Measurements from ENCODE around the gene MARCO.

The MARCO gene, protein sequence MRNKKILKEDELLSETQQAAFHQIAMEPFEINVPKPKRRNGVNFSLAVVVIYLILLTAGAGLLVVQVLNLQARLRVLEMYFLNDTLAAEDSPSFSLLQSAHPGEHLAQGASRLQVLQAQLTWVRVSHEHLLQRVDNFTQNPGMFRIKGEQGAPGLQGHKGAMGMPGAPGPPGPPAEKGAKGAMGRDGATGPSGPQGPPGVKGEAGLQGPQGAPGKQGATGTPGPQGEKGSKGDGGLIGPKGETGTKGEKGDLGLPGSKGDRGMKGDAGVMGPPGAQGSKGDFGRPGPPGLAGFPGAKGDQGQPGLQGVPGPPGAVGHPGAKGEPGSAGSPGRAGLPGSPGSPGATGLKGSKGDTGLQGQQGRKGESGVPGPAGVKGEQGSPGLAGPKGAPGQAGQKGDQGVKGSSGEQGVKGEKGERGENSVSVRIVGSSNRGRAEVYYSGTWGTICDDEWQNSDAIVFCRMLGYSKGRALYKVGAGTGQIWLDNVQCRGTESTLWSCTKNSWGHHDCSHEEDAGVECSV

GRCh38 chr2:118942031-118942430, at the start of gene MARCO:
MARCO (plus strand) TSS chr2:118942194; CDS start chr2:118942301, 107 bp downstream.
- no peak for FAIRE-seq
- no peak for DNase-seq (ENCODE audit: low spot score)

DNA sequence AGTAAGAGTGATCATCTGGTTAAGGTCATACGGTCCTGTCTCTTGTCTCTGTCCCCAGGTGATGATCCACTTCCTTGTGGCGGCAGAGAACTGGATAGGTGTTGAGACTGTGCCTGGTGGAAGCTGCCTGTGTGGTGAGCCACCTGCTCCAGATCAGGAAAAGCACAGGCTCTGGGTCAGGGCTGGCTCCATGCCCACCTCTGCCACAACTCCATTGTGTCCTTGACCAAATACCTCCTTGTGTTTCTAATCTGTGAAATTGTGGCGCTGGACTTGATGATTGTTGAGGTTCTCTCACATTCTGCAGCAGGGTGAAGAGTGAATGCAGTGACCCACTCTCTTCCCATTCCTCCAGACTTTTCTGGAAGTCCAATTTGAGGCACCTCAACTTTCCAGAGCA, 48.9 kb upstream of the MARCO start:
- DNase-seq (ENCODE audit: low spot score) (no peak), FAIRE-seq (no peak)

DNA sequence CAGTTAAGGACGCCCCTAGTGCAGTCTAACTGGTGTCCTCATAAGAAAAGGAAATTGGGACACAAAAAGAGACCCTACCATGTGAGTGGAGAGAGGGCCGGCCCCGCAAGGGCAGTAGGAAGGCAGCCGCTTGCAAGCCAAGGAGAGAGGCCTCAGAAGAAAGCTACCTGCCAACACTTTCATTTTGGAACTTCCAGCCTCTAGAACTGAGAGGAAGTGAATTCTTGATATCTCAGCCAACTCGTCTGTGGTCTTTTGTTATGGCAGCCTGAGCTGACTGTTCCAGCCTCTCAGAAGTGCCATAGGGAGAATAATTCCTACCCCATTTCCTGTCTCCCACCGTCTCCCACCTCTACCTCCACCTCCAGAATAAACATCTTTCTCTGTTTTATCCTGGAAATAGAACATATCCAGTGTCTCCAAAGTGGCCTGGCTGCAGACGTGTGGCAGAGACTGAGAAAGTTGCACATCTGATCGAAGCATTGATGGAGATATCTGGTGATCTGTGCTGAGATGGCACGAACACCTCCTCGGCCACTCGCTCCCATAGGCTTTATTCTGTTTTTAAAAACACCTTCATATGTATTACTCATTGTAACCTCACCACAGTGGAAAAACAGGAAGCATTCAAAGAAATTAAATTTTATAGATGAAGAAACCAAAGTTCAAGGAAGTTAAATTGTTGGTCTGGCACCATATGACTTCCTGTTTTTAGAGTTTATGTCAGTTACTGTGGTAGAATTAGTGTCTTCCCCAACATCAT, 39.5 kb upstream of the MARCO start:
- FAIRE-seq (no peak), DNase-seq (ENCODE audit: low spot score) (no peak)

- no peak for FAIRE-seq
- no peak for DNase-seq (ENCODE audit: low spot score)
These were observed 39.0 kb upstream of the MARCO start for GRCh38 chr2:118903029-118903351.

- peak; percentile 73 for FAIRE-seq
- no peak for DNase-seq (ENCODE audit: low spot score)
These were observed 38.2 kb upstream of the MARCO start for GRCh38 chr2:118903551-118904479.

DNA sequence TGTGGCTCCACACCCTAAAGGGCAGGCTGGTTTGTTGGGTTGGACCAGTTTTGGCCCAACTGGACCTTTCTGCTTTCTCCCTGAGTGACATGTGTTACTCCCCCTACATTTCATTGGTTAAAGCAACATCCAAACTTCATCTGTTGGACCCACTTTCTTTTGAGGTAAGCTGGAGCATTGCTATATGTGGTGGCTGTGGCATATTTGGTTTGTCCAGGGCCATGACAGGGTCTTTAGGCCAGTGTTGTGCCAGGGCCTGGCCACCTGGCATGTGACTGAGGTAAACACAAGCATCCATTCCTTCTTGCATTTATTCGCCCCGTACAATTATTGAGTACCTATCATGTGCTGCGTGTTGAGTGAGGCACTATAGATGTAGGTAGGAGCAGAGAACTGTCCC, 36.8 kb upstream of the MARCO start:
- peak; percentile 48 for FAIRE-seq

DNA sequence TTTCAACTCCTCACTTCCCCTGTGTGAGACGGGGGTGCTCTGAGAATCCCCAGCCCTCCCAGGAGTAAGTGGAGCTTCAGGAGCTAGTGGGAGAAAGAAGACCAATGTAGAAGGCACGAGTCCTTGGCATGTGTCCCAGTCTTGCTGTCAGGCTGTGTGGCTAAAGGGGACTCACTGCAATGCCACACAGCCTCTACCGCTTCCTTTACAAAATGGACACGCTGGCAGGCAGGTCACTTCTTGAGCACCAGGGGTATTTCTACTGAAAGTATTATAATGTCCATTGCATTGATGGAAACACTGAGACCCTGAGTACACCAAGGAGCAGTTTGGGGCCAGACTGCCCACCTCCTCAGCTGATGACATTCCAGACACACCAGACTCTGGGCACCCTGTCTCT, 35.8 kb upstream of the MARCO start:
- DNase-seq (ENCODE audit: low spot score) = no peak
- peak; percentile 55 for FAIRE-seq

More for the DNA sequence above, 36.8 kb upstream of the MARCO start:
- no peak for DNase-seq (ENCODE audit: low spot score)

GRCh38 chr2:118907759-118908158, 34.2 kb upstream of the MARCO start:
- FAIRE-seq (no peak), DNase-seq (ENCODE audit: low spot score) (no peak)

- no peak for FAIRE-seq
These were observed 32.8 kb upstream of the MARCO start for GRCh38 chr2:118909191-118909590.

DNA sequence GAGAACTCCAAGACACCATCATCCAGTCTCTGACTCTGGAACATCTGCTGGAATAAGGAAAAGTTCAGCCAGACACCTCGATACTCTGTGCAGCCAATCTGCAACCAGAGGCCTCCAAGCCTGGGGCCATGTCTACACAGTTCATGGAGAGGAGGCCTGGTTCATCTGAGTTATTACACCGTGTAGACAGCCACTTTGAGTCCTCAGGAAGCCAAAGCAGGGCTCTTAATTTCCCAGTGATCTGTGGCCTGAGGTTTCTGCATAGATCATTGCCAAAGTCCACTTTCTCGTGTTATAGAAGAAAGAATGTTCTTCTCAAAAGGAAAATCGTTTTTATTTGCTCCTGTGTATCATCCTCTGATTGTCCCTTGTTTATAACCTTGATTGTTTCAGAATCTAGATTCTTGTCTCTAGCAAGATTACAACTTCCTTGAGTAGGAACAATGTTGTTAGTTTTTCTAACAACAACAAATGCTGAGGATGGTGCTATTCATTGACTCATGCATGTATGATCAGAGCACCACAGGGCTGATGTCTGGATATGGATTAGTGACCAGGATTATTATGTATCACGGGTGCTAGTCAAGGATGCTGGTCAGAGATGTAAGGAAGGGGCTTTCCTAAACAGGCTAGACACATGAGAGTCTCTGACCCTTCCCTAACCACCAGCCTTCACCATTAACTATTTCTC, 30.7 kb upstream of the MARCO start:
- DNase-seq (ENCODE audit: low spot score) = no peak
- no peak for FAIRE-seq

More at GRCh38 chr2:118909191-118909590, 32.8 kb upstream of the MARCO start:
- DNase-seq (ENCODE audit: low spot score) = no peak

DNA sequence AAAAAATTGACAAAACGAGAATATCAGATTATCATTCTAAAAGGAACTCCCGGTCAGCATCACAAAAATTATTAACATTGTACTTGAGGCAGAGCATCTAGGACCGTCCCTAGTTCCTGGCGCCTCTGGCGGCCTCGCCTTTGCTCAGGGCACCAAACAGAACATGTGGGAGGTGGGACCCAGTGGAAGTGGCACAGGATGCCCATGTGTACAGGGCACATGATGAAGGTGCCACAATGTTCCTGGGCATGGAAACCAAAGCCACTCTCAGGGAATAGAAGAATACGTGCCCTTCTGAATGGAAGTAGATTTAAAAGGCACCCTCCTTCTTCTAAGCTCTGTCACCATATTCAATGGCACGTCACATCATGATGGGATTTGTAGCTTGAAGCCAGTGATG, 30.1 kb upstream of the MARCO start:
- FAIRE-seq = peak; percentile 72
- DNase-seq (ENCODE audit: low spot score) = no peak

GRCh38 chr2:118913131-118913802, 28.7 kb upstream of the MARCO start:
- FAIRE-seq (no peak), DNase-seq (ENCODE audit: low spot score) (no peak)

DNA sequence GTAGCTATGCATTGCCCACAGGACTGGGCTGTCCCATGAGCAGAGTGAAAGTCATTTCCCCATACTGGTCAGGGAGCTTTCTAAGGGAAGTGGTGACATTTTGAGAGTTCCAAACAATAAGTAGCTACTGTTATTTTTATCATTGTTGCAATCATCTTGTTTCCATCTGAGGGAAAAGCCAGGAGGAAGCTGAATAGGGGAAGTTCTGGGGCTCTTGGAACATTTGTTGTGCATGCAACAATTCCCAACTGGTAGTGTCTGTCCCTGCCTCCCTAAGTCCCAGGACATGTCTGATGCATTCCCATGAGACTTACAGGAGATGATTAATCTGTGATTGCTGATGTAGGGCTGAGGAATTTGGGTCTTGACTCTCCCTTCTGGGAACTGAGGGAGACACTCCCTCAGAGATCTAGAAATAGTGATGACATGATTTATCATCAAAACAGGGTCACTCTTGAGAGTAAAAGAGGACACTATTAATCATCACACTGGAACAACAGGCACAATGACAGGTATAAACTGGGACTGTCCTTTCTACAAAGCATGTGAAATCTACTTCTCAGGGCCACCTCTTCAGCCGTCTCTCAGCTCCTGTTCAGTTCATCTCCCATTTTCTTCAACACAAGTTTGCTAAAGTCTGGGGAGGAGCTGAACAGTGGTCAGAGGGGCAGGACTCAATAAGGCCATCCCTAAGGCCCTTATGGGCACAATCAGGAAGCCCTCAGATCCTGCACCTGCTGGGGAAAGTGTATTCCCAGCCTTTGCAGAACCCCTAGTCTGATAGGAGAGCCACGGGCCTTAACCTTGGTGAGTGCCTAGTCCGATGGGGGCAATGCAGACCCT, 28.0 kb upstream of the MARCO start:
- FAIRE-seq = peak; percentile 86
- DNase-seq (ENCODE audit: low spot score) = peak; percentile 83

DNA sequence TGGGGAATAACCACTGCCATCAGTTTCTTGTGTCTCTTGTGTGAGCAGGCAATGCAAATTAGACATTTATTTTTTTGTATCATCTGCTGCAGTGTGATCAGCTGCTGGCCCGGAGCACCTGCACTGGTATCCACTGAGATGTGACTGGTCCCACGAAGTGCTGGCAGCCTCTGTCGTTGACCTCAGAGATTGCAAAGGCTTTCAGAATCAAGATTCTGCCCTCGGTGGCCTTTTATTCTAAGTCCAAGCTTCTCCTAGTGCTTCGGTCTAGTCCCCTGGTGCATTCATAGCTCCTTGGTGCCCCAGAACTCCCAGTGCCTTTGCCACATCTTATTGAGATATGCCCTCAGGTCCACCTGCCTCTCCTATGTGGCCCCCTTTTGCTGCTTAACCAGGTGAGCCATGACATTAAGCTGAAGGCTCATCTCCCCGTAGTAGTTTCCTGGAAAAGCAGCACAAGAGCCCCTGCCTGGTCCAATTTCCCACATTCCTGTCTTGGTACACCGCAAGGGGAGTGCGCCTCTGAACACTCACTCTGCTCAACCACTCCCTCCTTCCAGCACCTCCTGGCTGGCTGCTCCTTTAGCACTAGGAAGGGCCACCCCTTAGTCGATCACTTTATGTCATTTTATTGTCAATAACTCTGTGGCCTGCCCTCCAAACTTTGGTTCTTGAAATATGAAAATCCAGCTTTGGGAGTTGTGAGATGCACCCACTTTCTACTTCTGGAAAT, 27.1 kb upstream of the MARCO start:
- FAIRE-seq = no peak
- no peak for DNase-seq (ENCODE audit: low spot score)

- no peak for DNase-seq (ENCODE audit: low spot score)
- no peak for FAIRE-seq
These were observed 24.0 kb upstream of the MARCO start for GRCh38 chr2:118918017-118918416.

- no peak for FAIRE-seq
- no peak for DNase-seq (ENCODE audit: low spot score)
These were observed 20.3 kb upstream of the MARCO start for GRCh38 chr2:118921646-118922045.

DNA sequence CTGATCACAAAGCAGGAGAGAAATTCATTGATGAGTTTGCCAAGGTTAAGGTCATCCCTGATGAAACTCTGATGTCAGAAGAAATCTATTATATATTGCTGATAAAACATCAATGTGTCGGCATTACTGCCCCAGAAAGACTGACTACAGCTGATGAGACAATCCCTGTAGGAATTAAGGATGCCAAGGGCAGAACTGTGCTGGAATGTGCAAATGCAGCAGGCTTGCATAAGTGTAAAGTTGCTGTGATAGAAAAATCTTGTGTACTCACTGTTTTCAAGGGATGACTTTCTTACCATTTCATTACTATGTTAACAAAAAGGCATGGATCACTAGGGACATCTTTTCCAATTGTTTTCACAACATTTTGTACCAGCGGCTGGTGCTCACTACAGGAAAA, 19.7 kb upstream of the MARCO start:
- peak; percentile 65 for FAIRE-seq

DNA sequence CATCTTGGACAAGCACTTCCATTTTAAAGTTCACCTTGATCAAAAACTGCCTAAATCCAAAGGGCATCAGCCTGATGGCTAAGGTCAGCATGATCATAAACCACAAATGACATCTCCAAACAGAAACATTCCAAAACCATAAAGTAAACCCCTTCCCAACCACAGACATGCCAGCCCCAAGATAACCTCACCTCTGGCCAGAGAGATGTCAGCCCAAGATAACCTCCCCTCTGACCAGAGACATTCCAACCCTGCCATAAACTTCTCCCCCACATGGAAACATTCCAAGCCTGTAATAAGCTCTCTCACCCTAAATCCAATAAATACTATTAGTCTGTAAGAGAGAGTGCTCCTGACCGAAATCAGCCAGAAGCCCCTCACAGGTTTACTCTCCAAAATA, 18.6 kb upstream of the MARCO start:
- FAIRE-seq (no peak), DNase-seq (ENCODE audit: low spot score) (no peak)

More for the DNA sequence above, 19.7 kb upstream of the MARCO start:
- no peak for DNase-seq (ENCODE audit: low spot score)

GRCh38 chr2:118925476-118925875, 16.5 kb upstream of the MARCO start:
- FAIRE-seq (no peak), DNase-seq (ENCODE audit: low spot score) (no peak)

All from urothelium cell line (cell line).